Urothelium cell line (cell line): ENCODE results near the gene PMM2.

Source experiments
- DNase-seq: peaks from one replicate; pipeline ENCODE4 v3.0.0; 2011; ENCODE audit warnings: low spot score, mixed read lengths
- FAIRE-seq: peaks from 2 replicates; lab custom pipeline; 2011; peaks lifted over from hg19 to GRCh38; lab: Jason Lieb, UNC

Gene PMM2

DNA sequence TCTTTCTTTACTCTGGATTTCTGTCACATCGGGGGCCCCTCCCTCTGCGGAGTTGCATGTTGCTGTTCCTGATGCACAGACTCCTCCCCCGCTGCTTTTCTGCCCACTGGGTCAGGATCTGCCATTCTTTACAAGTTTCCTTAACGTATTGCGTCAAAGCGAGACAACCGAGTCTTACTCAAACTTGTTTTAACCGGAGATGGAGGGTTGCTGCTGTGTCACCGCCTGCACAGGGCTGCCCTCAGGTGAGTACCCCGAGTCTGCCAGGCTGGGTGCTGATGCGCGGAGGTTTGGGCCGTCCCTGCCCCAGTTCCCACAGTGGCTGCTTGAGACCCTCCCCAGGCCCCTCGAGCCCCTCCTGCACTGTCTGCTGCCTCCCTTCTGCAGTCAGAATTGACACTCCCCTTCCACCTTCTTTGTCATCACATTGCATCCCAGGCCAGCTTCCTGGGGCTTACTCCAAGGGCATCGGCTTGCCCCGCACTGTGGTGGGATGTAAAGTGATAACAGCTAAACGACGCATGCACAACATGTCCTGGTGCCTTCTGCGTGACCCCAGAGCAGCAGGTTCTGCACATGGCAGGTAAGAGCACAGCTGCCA lies 51.9 kb downstream of the PMM2 start:
- DNase-seq (no peak), FAIRE-seq (no peak)

DNA sequence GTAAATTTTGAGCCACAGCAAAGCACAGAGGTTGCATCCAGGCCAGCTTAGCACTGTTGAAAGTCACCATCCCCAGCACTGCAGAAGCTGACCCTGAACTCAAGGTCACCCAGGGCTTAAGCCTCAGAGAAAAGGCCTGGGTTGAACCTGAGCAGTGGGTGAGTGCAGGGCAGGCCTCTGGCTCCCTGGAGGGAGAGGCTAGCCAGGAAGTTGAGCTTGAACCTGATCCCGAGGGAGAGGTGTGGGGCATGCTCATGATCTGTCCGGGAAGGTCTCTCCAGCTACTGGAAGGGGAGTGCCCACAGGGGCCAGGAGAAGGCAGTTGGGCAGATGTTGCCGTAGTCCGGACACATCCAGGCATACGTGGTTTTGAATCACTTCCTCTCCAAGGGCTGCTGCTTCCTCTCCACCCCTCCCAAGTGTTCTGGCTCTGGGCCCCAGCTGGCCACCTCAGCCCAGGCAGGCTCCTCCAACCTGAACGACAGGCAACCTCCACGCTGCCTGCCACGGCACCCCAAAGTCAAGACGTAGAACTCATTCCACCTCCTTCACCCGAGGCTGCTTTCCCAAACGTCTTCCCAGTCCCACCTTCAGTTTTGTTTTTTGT lies 52.7 kb downstream of the PMM2 start:
- DNase-seq (no peak), FAIRE-seq (no peak)

DNA sequence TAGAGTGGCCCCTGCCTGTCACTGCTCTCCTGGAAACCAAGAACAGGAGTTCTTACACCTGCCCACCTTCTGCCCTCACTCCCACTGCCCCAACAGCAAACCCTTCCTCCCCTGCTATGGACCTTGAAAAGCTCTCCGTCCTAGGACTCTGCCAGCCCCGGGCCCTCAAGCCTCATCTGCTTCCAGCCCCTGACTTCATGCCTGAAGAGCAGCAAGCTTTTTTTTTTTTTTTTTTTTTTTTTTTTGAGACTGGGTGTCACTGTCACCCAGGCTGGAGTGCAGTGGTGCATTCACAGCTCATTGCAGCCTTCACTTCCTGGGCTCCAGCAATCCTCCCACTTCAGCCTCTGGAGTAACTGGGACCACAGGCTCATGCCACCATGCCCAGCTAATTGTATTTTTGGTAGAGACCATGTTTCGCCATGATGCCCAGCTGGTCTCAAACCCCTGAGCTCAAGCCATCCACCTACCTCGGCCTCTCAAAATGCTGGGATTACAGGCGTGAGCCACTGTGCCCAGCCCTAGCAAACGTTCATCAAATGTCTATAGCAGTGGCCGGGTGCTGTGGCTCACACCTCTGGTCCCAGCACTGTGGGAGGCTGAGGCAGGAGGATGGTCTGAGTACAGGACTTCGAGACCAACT lies 54.2 kb downstream of the PMM2 start:
- no peak for FAIRE-seq

DNA sequence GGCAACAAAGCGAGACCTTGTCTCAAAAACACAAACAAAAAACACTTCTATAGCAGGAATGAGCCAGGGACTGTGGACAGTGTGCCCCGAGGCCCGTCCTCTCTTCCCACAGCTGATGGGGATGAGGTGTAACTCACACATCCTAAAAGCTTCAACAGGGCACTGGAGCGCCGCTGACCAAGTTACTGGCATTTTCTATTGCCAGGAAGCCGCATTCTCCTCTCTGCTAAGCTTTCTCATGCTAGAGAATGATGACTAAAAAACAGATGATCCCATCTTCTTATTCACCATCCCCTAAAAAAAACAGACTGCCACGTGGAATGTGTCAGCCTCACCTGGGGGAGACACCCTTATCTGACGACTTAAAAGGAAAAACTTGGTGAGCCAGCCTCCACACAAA lies 54.9 kb downstream of the PMM2 start:
- FAIRE-seq (no peak), DNase-seq (no peak)

More for the DNA sequence above, 54.2 kb downstream of the PMM2 start:
- DNase-seq, result no peak

DNA sequence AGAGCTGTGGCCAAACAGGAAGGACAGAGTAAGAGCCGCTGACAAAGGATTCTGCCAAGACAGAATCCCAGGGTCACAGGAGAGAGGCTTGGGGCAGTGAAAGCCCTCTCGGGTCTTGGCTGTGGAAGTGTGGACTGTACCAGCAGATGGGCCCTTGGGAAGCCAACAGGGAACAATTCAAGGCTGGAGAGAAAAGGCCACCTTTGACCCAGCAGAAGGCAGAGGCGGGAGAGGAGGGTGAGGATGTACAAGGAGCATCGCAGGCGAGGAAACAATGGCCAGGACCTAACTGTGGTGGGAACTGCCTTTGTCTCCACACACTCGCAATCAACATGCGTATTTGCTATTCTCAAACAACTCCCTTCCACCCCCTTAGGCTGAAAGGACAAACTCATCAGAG lies 55.5 kb downstream of the PMM2 start:
- no peak for DNase-seq
- no peak for FAIRE-seq

DNA sequence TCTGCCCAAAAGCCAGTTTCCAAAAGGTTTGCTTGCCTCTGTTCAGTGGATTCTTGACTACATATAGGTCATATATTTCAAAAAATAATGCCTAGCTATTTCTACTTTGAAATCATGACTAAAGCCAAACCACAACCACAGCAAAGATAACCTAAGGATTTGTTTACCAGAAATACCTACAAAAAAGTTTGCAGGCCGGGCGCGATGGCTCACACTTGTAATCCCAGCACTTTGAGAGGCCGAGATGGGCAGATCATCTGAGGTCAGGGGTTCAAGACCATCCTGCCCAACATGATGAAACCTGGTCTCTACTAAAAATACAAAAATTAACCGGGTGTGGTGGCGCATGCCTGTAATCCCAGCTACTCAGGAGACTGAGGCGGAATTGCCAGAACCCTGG lies 56.0 kb downstream of the PMM2 start:
- no peak for FAIRE-seq
- DNase-seq, result no peak

DNA sequence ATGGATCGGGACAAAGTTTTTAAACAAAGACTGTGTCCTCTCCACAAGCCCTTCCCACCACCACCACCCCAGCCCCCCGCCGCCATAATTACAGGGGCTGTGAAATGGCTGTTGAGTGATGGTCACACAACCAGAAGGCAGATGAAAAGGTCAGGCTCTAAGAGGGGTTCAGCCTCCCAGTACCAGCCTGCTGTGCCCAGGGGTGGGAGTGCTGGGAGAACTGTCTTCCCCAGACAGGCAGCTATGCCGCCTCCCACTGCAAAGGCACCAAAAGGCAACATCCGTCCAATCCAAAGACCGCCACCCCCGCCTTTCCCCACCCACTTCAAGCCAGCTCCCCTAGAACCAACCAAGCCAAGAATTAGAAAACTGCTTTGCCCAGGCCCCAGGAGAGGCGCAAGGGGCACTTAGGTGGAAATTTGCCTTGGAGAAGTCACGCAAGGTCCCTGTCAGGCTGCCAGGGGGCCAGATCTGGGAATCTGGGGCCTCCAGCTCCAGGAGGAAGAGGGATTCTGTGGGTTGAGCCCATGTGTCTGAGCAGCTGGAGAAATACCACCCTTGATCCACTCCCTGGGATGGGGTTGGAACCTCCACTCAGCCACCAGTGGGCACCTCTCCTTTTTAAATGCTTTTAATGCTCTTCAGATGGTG lies 56.8 kb downstream of the PMM2 start:
- FAIRE-seq (no peak), DNase-seq (no peak)

DNA sequence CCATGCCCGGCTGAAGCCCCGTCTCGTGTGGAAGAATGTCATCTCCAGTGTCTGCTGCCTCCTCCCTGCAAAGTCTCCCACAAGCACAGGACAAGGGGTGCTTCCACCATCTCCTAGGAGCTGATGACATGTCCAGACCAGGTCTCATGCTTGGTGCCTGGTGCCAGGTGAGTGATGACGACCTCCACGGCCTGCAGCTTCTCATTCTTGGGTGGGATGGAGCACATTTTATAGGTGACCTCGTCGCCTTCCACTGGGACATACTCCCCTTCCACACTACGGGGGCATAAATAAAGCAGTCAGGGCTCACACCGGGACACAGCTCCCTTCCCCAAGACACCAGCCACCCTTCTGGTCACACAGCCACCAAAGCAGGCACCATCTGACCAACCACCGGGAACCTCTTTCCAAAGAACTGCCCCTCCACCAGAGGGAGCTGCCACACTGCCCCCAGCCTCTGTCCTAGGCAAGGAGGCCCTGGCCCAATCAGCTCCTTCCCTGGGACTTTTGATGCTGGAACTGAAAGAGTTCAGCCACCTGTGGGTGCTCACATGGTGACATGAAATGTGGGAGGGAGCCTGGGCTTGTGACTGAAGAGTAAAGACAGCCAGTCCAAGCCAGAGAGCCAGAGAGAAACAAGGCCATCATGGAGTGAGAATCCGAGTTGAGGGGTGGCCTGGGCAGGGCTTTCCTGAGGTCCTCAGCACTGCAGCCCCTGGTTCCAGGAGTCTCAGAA lies 57.6 kb downstream of the PMM2 start:
- FAIRE-seq (no peak), DNase-seq (no peak)

DNA sequence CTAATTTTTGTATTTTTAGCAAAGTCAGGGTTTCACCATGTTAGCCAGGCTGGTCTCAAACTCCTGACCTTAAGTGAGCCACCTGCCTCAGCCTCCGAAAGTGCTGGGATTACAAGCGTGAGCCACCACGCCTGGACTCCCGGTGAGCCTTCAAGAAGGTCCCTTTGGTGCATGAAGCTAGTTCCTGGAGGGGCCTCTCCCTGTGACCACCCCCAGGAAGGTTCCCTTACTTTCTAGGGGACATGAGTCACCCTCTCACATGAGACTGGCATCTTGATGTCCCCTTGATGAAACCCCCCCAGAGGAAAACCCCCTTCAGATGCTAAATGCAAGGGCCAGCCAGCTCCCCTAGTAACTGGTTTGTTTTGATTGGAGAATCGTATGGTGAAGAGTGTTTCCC lies 58.3 kb downstream of the PMM2 start:
- FAIRE-seq, result no peak
- no peak for DNase-seq

DNA sequence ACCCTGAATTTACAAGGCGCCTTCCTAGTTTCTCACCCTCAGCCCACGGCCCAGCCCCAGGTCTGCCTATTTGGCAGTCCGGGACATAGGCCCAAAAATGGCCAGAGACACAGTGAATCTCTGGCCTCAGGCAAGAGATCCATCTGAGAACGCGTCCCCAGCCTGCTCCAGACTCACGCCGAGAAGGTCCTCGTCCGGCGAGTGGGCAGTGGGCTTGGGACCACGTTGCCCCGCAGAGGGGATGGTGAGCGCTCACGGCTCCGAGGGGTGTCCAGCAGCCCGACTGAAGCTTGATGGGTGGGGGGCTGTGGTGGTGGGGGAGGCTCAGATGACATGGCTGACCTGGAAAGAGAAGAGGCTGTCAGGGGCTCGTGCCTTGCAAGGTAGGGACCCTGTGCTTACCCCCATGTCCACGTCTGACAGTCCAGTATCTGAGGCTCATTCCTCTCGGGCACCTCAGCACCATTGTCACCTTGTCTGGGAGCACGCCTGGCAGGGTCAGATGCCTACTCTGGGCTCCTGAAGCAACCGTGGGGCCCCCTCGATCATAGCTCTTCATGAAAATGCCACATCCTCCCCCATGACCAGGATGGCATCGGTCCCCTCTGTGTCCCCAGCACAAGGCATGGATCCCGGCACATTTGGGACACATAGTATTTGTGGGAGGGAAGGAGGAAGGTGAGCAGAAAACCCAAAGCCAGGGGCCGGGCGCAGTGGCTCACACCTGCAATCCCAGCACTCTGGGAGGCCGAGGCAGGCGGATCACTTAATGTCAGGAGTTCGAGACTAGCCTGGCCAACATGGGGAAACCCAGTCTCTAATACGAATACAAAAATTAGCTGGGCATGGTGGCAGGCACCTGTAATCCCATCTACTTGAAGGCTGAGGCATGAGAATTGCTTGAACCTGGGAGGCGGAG lies 61.6 kb downstream of the PMM2 start:
- FAIRE-seq, result no peak

DNA sequence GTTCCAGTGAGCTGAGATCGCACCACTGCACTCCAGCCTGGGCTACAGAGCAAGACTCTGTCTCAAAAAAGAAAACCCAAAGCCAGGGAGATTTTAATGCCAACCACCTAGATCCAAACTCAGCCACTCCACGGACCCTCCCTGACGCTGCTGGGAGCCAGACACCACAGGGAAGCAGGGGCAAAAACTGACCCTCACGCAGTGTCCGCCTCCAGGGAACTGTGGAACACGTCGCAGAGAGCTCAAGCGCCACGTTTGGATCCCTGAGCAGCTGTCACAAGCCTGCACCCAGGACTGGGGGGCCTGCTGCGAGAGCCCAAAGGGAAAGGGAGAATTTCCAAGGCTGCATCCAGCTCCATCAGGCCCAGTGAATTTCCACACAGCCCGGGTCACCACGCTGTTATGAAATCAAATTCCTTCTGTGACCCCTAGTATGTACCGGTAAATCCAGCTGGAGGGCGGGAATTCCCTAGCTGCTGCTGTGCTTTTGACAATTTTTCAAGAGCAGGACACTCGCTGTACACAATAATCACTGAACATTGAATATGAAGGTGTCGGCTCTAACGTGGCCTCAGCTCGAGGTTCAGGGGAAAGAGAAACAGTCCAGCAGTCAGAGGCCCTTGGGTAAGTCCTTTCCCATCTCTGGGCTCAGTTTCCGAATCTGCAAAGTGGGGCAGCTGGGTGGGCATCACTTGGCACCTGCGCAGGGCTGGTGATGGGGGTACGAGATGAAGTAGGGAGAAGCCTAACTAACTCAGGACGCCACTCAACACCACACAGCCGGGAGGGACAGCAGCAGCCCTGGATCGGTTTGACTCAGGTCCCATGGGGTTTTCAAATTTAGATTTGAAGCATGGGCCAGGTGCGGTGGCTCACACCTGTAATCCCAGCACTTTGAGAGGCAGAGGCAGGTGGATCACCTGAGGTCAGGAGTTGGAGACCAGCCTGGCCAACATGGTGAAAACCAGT lies 62.6 kb downstream of the PMM2 start:
- FAIRE-seq (no peak), DNase-seq (no peak)

More for the DNA sequence above, 61.6 kb downstream of the PMM2 start:
- DNase-seq, result no peak

DNA sequence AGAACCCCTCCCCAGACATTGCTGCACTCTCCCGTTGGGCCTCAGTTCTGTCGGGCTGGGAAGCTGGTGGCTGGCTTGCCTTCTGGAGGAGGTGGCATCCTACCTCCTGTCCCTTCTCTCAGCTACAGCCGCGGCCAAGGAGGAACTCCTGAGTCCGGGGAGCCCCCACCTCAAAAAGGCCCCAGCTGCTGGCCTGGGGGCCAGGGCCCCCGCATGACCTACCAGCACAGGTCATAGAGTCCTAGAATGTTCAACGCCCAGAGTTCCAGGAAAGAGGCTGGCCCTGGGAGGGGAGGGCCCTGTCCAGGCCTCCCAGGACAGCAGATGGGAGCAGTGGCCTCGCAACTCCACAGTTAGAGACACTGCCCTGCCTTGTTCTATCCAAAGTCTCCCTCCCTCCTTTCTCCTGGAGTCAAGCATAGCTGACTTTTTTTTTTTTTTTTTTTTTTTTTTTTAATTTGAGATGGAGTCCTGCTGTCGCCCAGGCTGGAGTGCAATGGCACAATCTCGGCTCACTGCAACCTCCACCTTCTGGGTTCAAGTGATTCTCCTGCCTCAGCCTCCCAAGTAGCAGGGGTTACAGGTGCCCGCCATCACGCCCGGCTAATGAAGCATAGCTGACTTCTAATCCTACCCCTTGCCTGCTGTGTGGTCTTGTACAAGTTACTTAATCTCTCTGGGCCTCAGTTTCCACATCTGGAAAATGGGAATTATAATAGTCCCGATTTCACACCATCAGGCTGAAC lies 64.1 kb downstream of the PMM2 start:
- no peak for FAIRE-seq

DNA sequence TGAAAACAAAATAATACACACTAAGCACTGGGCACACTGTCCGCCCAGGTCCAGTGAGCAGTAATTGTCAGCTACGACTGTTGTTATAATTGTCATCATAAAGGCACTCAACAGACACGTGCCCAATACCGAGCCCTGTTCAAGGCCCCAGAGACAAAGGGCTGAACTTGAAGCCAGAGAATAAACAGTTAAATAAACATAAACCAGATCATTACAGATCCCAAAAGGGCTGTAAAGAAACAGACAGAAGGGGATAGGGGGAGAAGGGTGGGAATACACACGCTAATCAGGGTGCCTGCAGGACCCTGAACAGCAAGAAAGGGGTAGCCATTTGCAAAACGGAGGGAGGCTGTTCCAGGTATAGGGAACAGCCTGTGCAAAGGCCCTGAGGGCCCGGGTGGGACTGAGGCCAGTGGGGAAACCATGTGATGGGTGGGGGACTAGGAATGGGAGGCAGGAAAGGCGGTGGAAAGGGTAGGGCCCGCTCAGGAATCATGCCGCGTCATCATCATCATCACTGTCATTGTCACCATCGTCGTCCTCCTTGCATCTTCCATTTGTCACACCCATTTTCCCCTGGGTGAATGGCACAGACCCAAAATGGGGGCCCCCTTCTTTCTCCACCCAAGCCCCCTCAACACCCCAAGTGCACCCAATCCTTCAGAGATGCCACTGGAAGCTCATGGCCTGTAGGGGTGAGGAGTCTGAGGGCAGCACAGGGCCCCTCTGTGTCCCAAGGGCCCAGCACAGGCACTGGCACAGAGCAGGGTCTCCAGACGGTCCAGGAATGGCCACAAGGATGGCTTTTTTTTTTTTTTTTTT lies 64.9 kb downstream of the PMM2 start:
- FAIRE-seq, result no peak
- no peak for DNase-seq

More for the DNA sequence above, 64.1 kb downstream of the PMM2 start:
- no peak for DNase-seq

DNA sequence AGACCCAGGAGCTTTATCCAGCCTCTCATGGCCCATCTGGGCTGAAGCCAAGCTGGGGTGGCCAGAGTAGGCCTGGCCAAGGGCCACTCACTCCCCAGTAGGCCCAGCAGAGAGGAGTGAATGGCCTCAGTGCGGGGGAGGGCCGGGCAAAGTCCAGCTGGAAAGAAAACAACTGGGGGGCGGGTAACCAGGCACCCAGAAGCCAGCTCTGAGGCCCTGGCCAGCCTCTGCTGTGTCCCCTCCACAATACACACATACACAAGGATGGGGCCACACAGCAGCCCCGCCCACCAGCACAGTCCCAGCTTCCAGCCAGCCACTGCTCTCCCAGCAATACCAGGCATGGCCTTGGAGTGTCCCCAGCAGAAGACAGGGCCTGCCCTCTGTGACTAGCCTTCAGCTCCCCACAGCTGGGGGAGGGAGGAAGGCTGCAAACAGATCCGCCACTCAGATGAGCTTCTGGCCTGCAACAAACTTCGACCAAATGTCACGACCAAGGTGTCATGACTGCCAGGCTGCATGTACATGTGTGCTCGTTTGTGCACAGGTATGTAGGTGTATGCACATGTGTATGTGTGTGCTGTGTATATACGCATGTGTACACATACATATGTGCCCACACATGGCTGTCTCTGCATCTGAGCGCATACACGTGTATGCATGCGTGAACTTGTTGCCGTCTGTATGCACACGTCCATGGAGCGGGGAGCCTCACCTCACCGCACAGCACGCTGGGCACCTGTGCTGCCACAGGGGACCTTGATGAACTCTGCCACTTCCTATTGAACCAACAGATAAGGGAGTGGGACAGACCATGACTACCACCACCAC lies 66.2 kb downstream of the PMM2 start:
- DNase-seq (no peak), FAIRE-seq (peak; percentile 55)

DNA sequence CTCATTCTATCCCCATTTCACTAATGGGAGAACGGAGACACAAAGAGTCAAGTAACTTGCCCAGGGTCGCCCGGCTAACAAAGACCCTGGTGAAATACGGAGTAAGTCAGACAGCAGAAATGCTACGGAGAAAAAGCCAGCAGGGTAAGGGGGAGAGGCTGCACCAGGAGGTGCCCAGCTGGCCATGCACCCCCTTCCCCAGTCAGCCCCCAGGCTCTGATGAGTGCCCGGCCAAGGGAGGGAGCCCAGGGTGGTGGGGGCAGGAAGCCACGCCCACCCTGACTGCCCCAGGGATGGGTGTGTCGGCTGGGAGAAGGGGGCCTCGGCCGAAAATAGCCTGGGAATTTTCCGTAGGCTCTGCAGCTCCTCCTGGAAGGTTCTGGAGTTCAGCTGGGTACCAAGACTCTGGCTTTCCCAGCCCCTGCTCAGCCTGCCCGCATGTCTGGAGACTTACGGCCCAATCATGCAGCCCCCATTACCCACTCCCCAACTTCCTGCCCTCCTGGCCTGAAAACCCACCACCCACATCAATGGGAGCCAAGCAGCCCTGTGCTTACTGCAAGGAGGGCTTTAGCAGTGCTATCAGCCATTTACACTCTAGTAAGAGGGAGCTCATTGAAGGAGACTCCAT lies 67.0 kb downstream of the PMM2 start:
- no peak for DNase-seq
- FAIRE-seq, result no peak
